H54 (cell line): ENCODE results near the gene PREB.

Experiments used
- DNase-seq: peaks from one replicate; pipeline ENCODE4 v3.0.0; 2011; ENCODE audit warnings: low spot score, mixed read lengths; ENCODE audit not compliant: insufficient read length
- FAIRE-seq: peaks from 3 replicates; lab custom pipeline; 2011; peaks lifted over from hg19 to GRCh38; lab: Jason Lieb, UNC
- POLR2A ChIP-seq: IDR thresholded peaks from 2 replicates; pipeline ENCODE4 v1.6.1; 2011; ENCODE audit warnings: low read depth, mild to moderate bottlenecking, low read length

PREB gene

DNA sequence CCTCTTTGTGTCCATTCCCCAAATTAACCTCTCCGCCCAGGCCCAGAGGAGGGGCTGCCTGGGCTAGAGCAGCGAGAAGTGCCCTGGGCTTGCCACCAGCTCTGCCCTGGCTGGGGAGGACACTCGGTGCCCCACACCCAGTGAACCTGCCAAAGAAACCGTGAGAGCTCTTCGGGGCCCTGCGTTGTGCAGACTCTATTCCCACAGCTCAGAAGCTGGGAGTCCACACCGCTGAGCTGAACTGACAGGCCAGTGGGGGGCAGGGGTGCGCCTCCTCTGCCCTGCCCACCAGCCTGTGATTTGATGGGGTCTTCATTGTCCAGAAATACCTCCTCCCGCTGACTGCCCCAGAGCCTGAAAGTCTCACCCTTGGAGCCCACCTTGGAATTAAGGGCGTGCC, 34.4 kb downstream of the PREB start:
- FAIRE-seq = no peak
- DNase-seq = no peak
- no peak for TF ChIP-seq POLR2A

DNA sequence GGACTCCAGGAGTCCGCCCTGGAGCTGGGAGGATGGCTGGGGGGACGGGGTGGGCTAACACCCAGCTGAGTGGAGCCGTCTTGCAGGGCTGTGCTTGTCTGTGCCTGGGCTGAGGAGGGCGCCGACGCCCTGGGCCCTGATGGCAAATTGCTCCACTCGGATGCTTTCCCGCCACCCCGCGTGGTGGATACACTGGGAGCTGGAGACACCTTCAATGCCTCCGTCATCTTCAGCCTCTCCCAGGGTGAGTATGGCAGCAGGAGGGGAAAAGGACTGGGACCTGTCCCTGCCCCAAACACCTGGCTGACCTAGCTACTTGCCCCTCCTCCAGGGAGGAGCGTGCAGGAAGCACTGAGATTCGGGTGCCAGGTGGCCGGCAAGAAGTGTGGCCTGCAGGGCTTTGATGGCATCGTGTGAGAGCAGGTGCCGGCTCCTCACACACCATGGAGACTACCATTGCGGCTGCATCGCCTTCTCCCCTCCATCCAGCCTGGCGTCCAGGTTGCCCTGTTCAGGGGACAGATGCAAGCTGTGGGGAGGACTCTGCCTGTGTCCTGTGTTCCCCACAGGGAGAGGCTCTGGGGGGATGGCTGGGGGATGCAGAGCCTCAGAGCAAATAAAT, 35.0 kb downstream of the PREB start:
- no peak for FAIRE-seq
- TF ChIP-seq POLR2A = no peak
- no peak for DNase-seq

DNA sequence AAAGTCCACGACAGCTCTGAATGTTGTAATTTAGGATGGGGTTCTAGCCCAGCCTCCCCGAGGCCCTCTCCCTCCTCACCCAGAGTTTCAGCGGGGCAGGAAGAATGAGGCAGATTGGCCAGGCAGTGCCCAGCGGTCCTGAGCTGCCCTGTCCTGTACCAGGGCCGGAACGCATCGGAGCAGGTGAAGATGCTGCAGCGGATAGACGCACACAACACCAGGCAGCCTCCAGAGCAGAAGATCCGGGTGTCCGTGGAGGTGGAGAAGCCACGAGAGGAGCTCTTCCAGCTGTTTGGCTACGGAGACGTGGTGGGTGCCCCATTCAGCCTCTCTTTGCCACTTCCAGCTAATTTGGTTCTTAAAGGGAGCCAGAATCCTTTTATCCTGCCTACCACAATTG, 37.1 kb downstream of the PREB start:
- no peak for TF ChIP-seq POLR2A
- FAIRE-seq (no peak), DNase-seq (no peak)

DNA sequence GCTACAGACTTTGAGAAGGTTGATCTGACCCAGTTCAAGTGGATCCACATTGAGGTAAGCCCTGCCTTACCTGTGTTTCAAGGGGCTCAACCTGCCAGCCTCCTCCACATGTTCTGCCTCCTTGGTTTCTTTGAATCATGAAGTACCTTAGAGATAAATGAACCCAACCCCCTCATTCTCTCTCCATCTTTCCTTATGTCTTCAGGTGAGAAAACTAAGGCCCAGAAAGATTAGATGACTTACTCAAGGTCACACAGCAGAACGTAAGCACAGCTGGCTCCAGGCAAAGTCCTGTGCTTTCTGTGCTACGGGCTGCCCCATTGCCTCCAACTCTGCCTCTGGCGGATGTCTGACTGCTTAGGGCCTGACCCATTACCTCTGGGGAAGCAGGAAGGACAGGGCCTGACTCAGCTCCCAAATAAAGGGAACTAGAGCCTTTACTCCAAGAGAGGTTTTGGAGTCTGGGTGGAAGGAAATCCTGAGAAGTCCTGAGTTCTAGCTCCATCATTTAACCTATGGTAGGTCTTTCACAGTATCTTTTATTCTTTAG, 37.6 kb downstream of the PREB start:
- DNase-seq (no peak), FAIRE-seq (no peak)
- no peak for TF ChIP-seq POLR2A

DNA sequence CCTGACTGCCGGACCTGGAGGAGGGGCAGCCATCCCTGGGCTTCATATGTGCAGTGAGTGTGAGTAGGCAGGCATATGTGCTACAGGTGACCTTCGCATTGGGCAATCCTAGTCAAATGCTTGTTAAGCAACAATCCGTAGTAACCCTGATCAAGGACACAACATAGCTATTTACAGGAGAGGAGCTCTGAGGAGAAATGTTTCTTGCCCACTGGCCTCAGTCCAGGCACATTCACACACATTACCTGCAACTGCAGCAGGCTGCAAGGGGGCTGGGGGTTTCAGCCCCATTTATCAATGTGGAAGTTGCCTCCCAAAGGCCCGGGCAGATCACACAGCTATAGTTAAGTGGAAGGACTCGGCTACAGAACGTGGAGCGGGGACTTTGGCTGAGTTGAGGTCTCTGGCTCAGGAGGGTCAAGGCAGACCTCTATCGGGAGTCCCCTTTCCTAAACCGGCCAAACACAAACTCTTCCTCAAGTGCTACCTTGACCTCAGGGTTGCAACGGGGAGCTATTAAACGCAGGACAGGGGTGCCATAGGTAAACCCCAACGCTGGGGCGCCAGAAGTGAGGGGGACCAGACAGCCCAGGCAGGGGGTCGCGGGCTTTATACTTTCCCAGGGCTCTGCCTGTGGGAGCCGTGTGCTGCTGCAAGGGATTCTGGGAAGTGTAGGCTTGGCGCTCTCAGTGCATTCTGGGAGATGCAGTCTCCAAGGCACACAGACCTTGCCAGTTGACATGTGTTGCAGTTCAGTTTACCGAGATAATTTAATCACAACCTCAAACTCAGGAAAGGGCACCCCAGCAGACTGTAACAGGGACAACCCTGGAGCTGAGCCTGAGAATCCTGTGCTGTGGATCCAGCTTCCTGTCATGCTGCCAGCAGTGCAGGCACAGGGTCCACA, 38.4 kb downstream of the PREB start:
- DNase-seq (peak; percentile 54), FAIRE-seq (peak; percentile 6)
- no peak for TF ChIP-seq POLR2A

DNA sequence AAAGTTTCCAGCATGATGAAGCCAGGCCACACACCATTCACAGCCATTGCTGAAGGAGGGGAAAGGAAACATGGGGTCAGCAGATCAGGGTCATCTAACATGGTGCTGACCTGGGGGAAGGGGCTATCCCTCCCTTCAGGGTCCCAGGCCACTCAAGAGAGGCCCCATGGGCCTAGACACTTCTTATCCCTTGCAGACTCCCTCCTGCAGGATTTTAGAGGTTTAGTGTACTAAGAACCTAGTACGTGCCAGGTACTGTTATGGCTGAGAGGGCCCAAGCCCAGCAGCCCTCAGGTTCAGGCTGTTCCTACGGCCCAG, 39.0 kb downstream of the PREB start:
- no peak for FAIRE-seq
- TF ChIP-seq POLR2A = no peak
- no peak for DNase-seq

DNA sequence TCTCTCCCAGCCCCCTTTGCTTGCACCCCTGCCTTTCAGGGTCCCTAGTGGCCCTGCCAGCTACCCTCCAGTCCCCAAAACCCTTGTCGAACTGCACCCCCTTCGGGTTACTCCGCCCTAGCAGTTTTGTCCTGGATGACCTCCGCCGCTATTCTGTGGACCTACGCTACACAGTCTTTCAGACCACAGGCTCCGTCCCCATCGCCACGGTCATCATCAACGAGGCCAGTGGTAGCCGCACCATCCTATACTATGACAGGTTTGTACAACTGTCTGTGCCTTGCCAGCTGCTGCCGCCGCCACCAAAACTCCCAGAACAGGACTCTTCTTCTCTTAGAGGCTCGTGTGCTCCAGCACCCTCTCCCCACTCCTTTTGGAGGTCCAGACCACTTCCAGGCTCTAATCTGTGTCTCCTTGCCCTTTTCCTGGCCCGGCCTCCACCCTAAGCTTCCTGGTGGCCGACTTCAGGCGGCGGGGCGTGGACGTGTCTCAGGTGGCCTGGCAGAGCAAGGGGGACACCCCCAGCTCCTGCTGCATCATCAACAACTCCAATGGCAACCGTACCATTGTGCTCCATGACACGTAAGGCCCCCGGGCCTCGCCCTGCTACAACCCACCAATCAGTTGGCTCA, 40.0 kb downstream of the PREB start:
- FAIRE-seq (no peak), DNase-seq (no peak)
- no peak for TF ChIP-seq POLR2A

DNA sequence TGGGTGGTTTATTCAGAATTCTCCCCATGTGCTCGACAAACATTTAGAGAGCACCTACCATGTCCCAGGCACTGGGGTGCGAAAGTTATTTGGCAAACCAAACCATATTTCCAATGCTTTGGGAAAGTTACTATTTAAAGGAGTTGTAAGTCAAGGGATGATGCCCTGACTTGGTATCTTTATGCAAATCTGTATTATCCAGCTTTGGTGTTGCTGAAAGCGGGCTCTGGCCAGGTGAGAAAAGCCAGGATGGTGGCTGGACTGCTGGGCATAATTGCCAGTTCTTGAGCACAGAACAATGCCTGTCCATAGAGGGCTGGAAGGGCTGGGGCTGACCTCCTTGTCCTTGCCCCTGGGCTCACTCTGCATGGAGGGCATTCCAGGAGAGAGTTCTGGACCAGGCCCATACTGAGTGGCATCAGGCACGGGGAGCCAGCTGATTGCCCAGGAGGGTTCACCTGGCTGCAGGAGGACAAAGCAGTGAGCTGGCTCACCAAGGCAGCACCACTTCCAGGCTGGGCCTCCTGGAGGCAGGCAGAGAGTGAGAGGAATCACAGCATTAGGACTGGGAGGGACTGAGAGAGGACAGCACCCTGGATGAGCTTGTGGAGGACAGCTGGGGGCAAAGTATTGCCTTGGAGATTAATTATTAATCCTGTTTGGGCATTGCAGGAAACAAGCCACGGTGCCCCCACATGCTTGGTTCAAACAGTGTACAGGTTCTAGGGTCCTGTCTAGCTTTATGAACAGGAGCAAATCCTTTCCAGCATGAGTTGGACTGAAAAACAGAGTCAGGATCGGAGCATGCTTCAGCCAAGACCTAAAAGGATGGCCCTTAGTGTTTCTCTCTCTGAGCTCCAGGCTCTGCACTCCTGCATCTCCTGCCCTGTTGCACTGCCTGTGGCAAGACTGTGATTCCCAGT, 40.7 kb downstream of the PREB start:
- no peak for TF ChIP-seq POLR2A
- DNase-seq (no peak), FAIRE-seq (no peak)

DNA sequence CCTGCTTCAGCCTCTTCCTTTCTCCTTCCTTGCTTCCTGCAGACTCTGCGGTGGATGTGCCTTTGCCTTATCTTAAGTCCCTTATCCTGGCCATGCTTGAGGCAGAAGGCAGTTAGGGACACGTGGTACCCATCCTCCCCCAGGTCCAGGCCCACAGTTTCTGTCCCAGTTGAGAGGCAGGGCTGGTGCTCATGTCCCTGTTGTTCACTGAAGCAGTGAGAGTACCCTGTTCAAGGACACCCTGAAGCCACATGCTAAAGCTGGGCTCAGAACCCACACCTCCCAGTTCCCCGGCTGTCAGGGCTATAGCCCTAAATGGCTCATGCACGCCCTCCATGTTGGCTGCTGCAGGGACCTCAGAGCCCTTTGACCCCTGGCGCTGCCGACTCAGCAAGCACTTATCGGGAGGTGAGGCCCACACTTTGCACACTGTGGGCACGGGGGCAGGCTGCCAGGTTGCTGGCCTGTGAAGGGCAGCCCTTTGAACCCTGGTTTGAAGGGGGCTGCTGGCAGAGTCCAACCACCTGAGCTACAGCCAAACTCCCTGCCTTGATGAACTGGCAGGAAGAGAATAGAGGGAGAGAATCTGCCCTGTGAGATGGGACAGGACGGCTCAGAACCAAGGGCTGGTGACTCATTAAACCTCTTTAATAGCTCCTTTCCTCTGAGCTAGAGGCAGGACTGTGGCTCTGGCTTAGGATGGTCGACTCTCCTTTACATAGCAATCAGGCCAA, 41.6 kb downstream of the PREB start:
- TF ChIP-seq POLR2A = no peak
- no peak for FAIRE-seq

DNA sequence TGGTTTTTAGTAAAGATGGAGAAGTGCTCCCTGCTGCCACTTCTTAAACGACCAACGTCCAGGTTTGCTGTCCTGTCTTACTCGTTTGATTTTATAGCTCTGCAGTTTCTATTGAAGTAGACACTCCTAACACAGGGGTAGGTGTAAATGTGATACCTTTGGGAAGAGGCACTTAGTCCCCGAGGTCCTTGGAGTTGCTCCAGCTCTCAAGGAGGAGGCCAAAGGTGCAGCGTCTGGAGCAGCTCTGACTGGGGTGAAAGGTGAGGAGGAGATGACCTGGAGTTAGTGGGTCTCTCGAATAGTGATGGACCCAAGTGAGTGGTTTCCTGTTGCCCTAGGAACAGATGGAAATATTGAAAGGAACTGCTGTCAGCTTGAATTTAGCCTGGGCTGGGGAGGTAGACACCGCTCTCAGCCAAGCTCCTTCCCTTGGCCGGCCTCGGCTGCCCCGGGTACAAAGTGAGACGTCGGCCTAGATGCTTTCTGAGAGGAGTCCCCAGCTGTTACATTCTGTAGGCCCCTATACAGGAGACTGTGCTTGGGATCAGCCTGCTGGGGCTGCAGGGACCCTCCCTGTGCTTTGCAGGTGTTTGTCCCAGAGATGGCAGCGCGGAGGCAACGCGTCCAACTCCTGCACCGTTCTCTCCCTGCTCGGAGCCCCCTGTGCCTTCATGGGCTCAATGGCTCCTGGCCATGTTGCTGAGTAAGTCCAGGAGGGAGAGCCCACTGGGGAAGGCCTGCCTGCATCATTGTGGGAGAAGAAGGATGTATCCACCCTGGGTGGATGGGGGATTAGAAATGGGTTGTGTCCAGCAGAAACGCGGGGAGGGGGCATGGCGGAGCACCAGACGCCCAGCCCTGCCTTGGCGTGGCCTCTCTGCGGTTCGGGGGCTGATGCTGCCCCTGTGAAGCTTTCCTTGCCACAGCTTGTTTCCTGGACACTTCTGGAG, 42.4 kb downstream of the PREB start:
- FAIRE-seq (no peak), DNase-seq (no peak)
- TF ChIP-seq POLR2A = no peak

More for the DNA sequence above, 41.6 kb downstream of the PREB start:
- no peak for DNase-seq

DNA sequence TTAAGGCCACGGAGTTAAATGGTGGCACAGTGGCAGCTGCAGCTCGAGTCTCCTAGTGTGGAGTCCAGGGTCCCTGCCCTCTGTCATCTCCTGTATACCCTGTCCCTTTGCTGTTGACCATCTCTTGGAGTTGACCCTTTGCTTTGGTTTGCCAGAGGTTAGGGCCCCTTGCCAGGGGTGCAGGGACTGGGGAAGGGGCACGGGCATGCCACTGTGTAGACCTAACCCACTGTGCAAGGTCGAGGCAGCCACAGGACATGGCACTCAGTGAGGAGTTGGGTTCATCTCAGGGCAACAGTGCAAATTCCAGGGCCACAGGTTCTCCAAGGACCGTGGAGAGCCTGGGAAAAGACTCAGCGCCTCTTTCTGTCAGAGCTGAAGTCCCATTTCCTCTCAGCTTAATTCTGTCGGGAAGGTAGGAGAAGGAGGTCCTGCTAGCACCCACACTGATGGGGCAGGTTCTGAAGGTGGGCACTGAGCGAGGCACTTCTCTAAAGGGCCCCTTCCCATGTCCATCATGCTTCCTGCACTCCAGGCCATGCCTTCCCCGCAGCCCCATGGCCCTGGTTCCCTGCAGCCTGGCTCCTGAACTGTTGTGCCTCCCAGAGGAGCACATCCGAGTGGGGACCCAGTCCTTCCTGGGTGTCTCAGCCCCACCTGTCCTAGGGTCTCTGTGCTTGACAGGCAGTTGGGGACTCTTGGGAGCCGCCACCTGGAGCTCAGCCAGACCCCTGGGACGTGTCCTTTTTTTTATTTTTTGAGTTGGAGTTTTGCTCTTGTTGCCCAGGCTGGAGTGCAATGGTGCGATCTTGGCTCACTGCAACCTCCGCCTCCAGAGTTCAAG, 45.1 kb downstream of the PREB start:
- no peak for FAIRE-seq
- no peak for TF ChIP-seq POLR2A
- no peak for DNase-seq
